T-helper 9 cell (primary cell): Measurements from ENCODE around the gene SLC7A1.

Source experiments
- DNase-seq: peaks from one replicate; pipeline ENCODE4 v3.0.0-alpha.2; 2020

Gene SLC7A1

DNA sequence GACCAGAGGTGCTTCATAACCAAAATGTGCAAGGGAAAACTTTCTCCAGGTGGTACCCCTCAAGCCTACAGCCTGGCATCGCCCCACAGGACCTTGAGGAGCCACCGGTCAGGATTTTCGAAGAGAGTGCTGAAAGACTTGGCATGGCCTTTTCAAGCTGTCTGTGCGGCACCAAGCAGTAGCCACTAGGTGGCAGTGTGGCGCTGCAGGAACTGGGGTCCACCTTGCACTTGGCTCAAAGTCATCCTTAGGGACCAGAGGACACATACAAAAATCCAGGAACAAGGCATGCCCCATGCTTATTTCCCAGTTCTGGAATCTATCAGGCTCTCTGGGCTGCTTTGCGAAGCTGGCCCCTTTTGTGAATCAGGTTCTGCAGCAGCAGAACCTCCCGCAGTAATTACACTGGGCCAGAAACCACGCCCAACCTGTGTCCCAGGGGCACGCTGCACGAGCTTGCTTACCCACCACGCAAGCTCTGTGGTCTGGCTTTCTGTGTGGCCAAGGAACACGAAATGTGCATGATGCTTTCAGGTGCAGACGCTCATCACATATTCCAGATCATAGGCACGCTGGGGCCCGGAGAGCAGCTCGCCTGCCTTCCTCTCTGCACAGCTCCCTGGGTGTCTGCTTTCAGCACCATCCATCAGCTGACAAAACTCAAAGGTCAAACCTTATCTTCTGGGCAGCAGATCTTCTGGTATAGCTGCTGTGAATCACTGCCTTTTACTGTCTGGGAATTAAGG lies 87.2 kb downstream of the SLC7A1 start:
- DNase-seq, result peak; percentile 68

- DNase-seq, result no peak
Measured at GRCh38 chr13:29507356-29507755, 88.1 kb downstream of the SLC7A1 start.

DNA sequence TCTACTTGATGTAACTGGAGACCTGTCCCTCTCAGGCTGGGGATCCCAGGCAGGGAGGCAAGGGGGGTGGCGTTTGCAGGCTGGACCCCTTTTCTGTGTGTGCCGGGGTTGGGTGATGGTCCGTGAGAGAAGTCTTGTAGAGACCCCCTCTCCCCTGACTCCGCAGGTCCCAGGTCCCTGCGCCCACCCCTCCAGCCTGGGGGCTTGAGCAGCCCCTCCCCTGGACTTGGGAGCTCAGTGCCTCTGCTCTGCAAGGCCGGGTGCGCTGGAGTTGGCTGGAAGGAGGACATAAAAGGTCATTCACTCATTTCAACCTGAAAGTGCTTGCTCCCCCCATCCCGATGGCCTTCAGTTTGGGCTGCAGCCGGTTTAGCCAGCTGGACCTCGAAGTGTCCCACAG lies 89.5 kb downstream of the SLC7A1 start:
- DNase-seq, result no peak

GRCh38 chr13:29505511-29505910 lies 90.0 kb downstream of the SLC7A1 start:
- no peak for DNase-seq

- no peak for DNase-seq
Measured at GRCh38 chr13:29504691-29505090, 90.8 kb downstream of the SLC7A1 start.

DNA sequence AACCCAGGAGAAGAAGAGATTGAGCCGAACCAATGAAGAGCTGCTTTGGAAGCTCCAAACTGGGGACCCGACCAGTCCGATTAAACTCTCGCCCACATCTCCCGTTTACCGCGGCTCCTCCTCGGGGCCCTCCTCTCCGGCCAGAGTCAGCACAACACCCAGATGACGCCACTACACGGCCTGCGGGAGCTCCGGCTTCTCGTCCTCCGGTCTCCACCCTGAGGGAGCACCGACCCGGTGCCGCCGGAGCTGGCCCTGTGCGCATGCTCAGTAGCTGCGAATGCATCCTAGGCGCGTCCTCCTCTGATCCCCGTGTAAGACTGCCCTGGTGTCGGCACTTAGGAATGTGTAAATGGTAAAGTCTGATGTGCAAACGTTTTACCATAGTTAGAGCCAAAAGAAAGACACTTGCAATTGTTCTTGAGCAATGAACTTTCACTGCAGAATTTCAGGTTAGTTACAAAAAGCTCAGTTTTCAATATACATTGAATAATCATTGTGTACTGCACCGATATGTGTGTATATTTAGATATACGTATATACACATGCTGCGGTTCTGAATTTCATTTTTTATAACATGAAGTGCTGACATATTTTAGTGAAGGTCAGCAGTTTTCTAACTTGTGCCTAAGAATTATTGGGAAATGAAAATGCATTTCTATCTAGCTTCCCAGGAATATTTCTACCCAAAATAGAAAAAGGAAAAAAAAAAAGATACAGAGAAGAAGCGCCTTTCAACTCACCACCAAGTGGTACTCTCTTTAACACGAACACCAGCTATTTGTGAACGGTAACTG lies 92.2 kb downstream of the SLC7A1 start:
- DNase-seq, result no peak

- DNase-seq, result no peak
Measured at GRCh38 chr13:29502391-29503008, 93.0 kb downstream of the SLC7A1 start.

DNA sequence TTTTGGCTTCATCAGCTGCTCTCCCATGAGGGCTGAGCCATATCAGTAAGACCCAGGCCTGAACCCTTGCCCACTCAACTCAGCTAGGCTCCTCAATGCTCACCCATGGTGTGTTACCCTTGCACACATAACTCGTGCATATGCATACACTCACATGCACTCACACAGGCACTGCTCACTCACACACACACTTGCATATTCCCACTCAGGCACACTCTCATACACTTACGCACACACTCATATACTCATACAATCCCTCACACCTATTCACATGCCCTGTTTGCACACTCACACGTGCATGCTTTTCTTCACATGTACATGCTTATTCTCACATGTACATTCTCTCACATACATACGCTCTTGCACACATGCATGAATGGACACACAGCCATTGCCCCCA lies 93.8 kb downstream of the SLC7A1 start:
- DNase-seq, result no peak

DNA sequence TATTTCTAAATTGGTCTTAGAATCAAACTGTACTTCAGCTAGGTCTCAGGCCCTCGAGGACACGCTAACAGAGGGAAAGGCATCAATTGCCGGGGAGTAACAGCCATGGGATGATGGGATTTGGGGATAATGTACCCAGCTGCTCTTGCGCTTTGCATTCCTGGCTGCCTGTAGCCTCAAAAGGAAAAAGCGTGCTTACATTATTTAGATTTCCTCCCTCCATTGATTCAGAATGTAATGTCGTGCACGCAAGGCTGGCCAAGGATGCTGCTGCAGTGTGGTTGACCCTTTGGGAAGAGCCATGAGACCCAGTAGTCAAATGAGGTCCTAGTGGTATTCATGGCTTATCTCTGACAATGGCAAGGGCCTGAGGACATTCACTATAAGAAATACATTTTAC lies 95.1 kb downstream of the SLC7A1 start:
- no peak for DNase-seq

- DNase-seq, result no peak
Measured at GRCh38 chr13:29499506-29500165, 95.9 kb downstream of the SLC7A1 start.

DNA sequence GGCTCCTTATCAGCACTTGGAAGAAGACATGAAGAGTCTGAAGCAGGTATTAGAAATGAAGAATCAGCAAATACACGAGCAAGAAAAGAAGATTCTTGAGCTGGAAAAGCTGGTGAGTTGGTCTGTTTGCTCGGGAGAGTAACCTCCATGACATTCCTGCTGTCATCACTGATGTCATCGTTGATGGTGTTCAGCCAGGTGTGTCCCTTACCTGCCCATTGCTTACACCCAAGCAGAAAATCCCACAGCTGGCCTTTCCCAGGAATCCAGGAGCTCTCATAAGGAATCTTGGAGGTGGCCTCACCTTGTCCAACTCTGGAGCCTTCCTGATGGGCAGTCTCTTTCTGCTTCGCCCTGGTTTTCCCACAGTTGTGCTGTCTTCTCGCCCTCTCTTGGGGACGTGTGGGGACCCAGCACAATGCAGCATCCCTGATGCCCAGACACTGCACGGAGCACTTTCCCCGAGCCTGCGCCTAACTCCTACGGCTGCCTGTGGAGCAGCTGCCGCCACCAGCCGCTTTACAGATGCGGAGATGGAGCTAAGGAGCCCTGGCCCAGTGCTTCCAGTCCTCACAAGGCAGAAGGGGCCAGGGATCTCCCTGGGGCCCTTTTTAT lies 97.0 kb downstream of the SLC7A1 start:
- no peak for DNase-seq

DNA sequence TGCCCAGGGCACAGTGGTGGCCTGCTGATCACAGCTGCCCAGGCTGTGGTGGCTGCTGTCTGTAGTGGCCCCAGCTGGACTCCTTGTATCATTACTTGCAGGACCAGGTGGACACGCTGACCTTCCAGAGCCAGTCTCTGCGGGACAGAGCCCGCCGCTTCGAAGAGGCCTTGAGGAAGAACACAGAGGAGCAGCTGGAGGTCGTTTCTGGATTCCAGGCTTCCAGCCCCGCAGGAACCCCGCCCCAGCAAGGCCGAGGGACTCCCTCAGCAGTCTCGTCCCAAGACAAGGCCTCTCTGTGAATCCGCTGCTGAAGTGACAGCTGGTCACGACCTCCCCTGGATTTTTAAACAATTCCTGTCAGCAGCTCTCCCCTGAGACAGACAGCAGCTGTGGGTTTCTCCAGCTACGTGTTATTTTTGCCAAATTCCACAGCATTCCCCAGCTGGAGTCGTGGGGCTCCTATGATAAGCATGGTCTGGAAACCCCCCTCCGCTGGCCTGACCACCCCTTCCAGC lies 98.3 kb downstream of the SLC7A1 start:
- no peak for DNase-seq

DNA sequence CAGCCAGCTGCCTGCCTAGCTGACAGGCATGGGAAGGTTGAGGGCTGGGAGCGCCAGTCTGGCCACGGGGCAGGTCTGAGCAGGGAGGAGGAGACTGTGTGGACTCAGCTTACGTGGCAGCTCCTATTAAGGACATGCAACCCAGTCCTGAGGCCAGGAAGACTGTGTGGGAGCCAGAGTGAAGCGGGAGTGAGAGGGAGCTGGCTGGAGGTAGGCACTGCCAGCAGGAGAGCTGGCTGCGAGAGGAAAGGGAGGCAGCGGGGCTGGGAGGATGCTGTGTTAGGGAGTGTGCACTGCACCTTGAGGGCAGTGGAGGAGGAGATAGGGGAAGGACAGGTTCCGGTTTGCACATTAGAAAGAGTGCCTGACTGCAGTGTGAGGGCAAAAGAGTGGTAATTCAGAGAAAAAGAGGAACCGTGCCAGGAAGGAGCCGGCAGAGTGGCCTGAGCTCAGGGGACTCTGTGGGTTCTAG lies 99.2 kb downstream of the SLC7A1 start:
- DNase-seq, result no peak

DNA sequence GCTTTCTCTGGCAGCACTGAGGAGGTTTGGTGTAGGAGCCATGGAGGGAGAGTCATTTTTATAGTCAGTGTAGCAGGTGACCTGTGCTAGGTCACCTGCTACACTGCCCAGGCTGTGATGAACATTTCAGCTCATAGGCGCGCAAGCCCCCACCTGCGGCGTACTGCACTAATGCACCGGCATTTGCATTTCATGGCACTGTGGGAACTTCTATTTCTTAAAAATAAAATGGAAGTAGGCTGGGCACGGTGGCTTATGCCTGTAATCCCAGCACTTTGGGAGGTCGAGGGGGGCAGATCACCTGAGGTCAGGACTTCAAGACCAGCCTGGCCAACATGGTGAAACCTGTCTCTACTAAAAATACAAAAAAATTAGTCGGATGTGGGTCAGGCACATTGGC lies 101.0 kb downstream of the SLC7A1 start:
- no peak for DNase-seq

DNA sequence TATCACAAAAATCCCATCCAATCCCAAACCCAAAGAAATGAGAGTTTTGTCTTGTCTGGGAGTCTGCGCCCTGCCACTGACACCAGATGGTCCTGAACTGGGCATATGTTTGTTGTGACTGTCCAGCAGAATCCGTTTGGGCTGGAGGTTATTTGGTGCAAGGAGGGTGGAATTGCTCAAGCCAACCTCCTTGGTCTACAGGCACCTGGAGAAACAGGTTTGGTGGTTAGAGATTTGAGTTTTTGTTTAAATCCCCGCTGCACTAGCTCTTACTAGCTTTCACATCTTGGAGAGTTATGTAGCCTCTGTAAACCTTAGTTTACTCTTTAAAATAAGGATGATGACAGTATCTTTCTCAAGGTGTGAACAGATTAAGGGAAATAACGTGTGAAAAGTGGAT lies 101.7 kb downstream of the SLC7A1 start:
- no peak for DNase-seq

GRCh38 chr13:29491248-29491647 lies 104.2 kb downstream of the SLC7A1 start:
- DNase-seq, result no peak

- DNase-seq, result no peak
Measured at GRCh38 chr13:29490561-29490885, 105.0 kb downstream of the SLC7A1 start.

- no peak for DNase-seq
Measured at GRCh38 chr13:29489650-29490560, 105.6 kb downstream of the SLC7A1 start.

DNA sequence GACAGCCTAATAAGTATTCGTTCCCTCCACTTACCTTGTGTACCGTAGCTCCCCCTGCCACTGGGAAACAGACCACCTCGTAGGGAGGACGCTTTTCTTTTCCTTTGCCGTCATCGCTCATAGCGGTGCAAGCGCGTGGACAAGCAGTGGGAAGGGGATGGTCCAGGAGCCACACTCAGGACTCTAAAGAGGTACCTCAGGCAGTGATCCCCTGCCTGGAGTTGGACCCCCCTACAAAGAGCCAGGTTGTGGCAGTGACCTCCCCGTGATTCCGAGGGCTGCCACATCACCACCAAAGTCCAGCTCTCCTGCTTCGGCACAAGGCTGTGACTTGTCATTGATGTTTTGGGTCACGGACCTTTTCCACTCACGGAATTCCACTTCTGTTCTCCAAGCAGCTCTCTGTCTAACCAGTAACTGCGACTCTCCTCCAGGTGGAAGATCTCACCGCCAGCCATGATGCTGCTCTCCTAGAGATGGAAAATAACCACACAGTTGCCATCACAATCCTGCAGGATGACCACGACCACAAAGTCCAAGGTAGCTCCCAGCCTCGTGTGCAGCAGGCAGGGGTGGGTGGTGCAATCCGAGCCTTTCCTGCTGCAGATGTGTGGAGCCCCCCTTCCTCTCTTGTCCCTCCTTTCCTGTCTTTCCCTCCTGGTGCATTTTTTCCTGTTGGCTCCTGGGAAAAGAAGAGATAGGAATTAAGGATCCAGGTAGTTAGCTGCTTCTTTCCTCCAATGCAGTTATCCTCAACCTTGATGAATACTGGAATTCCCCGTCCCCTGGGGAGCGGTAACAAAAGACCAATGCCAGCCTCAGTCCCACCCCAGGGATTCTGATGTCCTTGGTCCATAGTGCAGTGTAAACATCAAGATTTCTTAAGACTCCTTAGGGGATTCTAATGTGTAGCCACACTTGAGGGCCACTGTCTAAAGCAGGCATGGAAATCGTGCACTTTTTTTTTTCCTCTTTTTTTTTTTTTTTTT lies 107.7 kb downstream of the SLC7A1 start:
- DNase-seq, result no peak

DNA sequence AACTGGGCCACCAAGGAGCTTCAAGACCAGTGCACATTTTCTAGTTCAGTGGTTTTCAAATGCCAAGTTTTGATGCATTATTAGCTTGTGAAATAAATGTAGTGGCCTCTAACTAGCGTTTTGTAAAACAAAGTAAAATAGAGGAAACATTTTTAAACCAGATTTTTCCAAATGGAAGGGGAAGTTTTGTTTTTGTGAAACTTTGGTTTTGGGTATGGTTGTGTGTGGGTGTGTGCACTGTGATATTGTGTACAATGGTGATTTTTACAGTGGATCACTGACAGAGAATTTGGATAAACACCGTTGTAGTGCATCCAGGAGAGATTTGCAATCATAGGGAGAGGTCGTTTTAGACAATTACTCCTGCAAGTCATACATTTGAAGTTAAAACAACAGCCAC lies 108.9 kb downstream of the SLC7A1 start:
- no peak for DNase-seq
